Effector CD4-positive, alpha-beta T cell (primary cell): ENCODE data around the gene COMP.

Source experiments
- DNase-seq: peaks from one replicate; pipeline ENCODE4 v3.0.0-alpha.2; 2020

Gene COMP

GRCh38 chr19:18768997-18769891 is 21.9 kb downstream of the COMP start:
- DNase-seq: no peak

GRCh38 chr19:18768046-18768771 is 22.9 kb downstream of the COMP start:
- DNase-seq: no peak

- DNase-seq: no peak
These were observed 25.9 kb downstream of the COMP start for GRCh38 chr19:18765224-18765623.

GRCh38 chr19:18764591-18765051 is 26.5 kb downstream of the COMP start:
- DNase-seq: no peak

GRCh38 chr19:18763674-18764590 is 27.2 kb downstream of the COMP start:
- no peak for DNase-seq

GRCh38 chr19:18762125-18763023 is 28.7 kb downstream of the COMP start:
- DNase-seq: no peak

GRCh38 chr19:18761531-18762110 is 29.5 kb downstream of the COMP start:
- DNase-seq: no peak

GRCh38 chr19:18760440-18761383 is 30.4 kb downstream of the COMP start:
- DNase-seq: no peak

- DNase-seq: no peak
These were observed 31.1 kb downstream of the COMP start for GRCh38 chr19:18759995-18760426.

- DNase-seq: no peak
These were observed 31.7 kb downstream of the COMP start for GRCh38 chr19:18759304-18759994.

GRCh38 chr19:18756896-18757295 is 34.2 kb downstream of the COMP start:
- DNase-seq: no peak

GRCh38 chr19:18754501-18754900 is 36.6 kb downstream of the COMP start:
- no peak for DNase-seq

GRCh38 chr19:18751571-18751970 is 39.5 kb downstream of the COMP start:
- DNase-seq: no peak

- DNase-seq: no peak
These were observed 40.7 kb downstream of the COMP start for GRCh38 chr19:18750295-18750970.

GRCh38 chr19:18749362-18750231 is 41.5 kb downstream of the COMP start:
- no peak for DNase-seq

- DNase-seq: no peak
These were observed 44.4 kb downstream of the COMP start for GRCh38 chr19:18746401-18747325.

GRCh38 chr19:18745931-18746330 is 45.2 kb downstream of the COMP start:
- no peak for DNase-seq
